Measurements from ENCODE around the gene ACVR2B.

ACVR2B gene

GRCh38 chr3:38534180-38534579, 80.5 kb downstream of the ACVR2B start:
- DNase-seq = no peak

DNA sequence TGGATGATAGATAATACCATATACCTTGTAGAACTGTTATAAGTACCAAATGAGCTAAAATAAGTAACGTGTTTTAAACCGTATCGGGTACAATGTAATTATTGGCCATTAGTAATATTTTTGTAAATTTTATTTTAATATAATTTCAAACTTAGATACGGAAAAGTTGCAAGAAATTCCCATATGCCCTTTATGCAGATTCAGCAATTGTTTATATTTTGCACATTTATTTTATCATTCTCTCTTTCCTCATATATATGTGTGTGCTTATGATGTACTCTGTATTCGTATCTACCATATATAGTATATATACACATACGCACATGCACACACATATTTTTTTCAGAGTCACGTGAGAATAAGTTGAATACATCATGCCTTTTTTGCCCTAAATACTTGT, 80.9 kb downstream of the ACVR2B start:
- no peak for DNase-seq

DNA sequence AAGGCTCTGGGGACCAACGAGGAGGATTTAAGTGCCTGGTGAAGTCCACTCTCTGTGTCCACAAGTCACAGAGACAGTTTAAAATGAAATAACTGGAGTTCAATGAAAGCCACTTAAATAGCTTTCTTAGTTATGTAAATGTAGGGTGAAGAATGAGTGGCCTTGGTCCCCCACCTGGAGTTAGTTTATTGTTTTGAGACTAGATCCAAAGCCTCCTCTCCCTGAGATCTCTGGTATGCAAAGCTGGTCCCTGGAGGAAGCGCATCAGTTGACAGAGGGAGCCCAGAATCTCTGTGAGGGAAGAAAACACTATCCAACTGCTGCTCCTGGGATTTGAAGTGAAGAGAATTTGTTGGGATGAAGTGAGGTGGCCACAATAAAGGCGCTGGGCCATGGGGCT, 83.0 kb downstream of the ACVR2B start:
- no peak for DNase-seq

DNA sequence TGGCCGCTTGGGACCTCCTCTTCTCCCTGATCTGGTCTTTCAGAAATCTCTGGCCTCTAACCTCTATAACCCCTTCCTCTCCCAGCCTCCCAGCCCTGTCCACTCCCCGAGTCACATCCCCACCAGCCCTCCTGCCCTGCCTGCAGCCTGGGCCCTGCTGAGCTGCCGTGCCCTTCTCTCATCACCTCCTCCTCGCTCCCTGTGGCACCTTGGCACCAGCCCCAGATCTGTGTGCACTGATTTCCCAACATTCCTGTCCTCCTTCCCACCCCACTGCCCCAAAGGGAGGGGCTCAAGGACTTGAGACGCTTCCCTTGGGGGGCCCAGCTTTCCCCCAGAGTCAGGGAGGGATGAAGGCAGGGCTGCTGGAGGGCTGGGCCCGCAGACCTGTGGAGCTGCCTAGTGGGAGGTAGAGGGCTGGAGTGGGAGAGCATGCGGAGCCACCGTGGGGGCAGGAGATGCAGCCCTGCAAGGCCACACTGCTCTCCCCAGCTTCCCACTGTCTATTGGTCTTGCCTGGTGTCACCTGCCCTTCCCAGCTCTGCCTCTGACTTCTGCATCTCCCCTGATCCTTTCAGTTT, 85.2 kb downstream of the ACVR2B start:
- no peak for DNase-seq

DNA sequence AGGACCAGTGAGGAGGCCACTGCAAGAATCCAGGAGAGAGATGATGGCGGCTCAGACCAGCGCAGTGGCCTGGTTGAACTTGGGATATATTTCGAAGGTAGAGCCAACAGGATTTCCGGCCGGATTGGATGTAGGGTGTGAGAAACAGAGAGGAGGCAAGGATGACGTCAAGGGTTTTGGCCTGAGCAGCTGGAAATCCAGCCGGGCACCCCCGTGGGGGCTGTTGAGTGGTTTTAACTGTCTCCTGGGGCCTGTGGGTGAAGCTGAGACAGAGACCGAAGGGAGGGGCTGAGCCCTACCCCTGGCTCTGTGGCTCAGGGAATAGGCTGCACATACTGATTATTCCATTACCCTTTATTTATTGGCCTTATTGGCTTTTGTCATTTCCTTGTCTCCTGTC, 88.1 kb downstream of the ACVR2B start:
- no peak for DNase-seq

All from stimulated activated CD4-positive, alpha-beta T cell treated with anti-CD3 and anti-CD28 coated beads, Interleukin-12 subunit alpha, Interleukin-12 subunit beta, amount 100 ng/mL, for 4 hours (primary cell).